Purkinje cell (primary cell): Measurements from ENCODE around the gene SOX4. TPM values are rescaled to one million over a fixed set of nuclear protein-coding genes. Genes with fewer than 3 reads are reported as not detected.

Experiments
- polyA plus RNA-seq: library from polyadenylated mRNA; unstranded; fragments of >200 nt; fragmentation: Nextera tagmentation; gene quantifications from 2 replicates; pipeline ENCODE4 v1.2.1, GENCODE V29; 2014

Gene SOX4
- polyA plus RNA-seq: 3.1 and 3.5 TPM in 2 replicates

GRCh38 chr6:21593412-21593926 lies at the start of gene SOX4:
SOX4 (plus strand) TSS chr6:21593751; CDS start chr6:21594535, 784 bp downstream.

